SU-DHL-6 (cell line): Measurements from ENCODE around the gene NECAB2.

Experiments used
- H2AFZ ChIP-seq: fragments of 200-600 bp; sonication (generic); 2 replicates; pipeline ENCODE4 v1.6.1; 2014; ENCODE audit warnings: low read depth, mild to moderate bottlenecking, moderate library complexity, mixed read lengths, antibody characterized with exemption, low read length; ENCODE audit not compliant: severe bottlenecking
- H3F3A ChIP-seq: fragments of 200-600 bp; shearing (Covaris generic); 2 replicates; pipeline ENCODE4 v1.6.0; 2016; ENCODE audit warnings: antibody characterized with exemption, mild to moderate bottlenecking; ENCODE audit not compliant: insufficient read depth
- H3K27ac ChIP-seq: fragments of 200-600 bp; sonication (generic); 2 replicates; pipeline ENCODE4 v1.5.1; 2016; ENCODE audit warnings: low read depth, mild to moderate bottlenecking, low read length, moderate library complexity, mixed read lengths
- H3K27me3 ChIP-seq: fragments of 200-600 bp; sonication (generic), shearing (Covaris generic); 2 replicates; pipeline ENCODE4 v1.6.0; 2014; ENCODE audit warnings: mild to moderate bottlenecking, low read length
- H3K36me3 ChIP-seq: fragments of 200-600 bp; sonication (generic); 2 replicates; pipeline ENCODE4 v1.6.1; 2014; ENCODE audit warnings: mild to moderate bottlenecking, low read length, mixed read lengths
- H3K4me2 ChIP-seq: fragments of 300-600, 200-600 bp; shearing (Covaris generic), sonication (generic); 2 replicates; pipeline ENCODE4 v1.6.0; 2014; ENCODE audit warnings: low read length, low read depth, mild to moderate bottlenecking; ENCODE audit not compliant: poor library complexity, severe bottlenecking
- H3K4me3 ChIP-seq: fragments of 200-600 bp; sonication (generic); 2 replicates; pipeline ENCODE4 v1.5.1; 2014; ENCODE audit warnings: antibody characterized with exemption, low read length, mild to moderate bottlenecking, mixed read lengths; ENCODE audit not compliant: insufficient read depth, poor library complexity, severe bottlenecking
- H3K79me2 ChIP-seq: fragments of 200-600 bp; sonication (generic); 2 replicates; pipeline ENCODE4 v1.6.1; 2014; ENCODE audit warnings: mild to moderate bottlenecking, low read length, moderate library complexity; ENCODE audit not compliant: insufficient read depth
- H3K9ac ChIP-seq: fragments of 200-600 bp; sonication (generic); 2 replicates; pipeline ENCODE4 v1.7.0; 2014; ENCODE audit warnings: mild to moderate bottlenecking, low read length
- H3K9me2 ChIP-seq: fragments of 200-600 bp; sonication (generic); replicated peaks from 2 replicates; pipeline ENCODE4 v1.6.1; 2014; ENCODE audit warnings: low read length; ENCODE audit not compliant: insufficient read depth
- H3K9me3 ChIP-seq: fragments of 200-600 bp; sonication (generic); 2 replicates; pipeline ENCODE4 v1.6.1; 2014; ENCODE audit warnings: low read length, mixed read lengths; ENCODE audit not compliant: insufficient read depth
- H4K20me1 ChIP-seq: fragments of 200-600 bp; sonication (generic); 2 replicates; pipeline ENCODE4 v1.6.1; 2014; ENCODE audit warnings: low read depth, mild to moderate bottlenecking, antibody characterized with exemption, low read length, moderate library complexity, mixed read lengths
- EZH2phosphoT487 ChIP-seq: fragments of 200-600 bp; sonication (generic), shearing (Covaris generic); conservative IDR thresholded peaks from 2 replicates; pipeline ENCODE4 v1.6.1; 2018; ENCODE audit warnings: mild to moderate bottlenecking, antibody characterized with exemption, low read length, moderate library complexity, mixed read lengths
- TF ChIP-seq, protein P1 (sequence below): fragments of 200-600 bp; sonication (generic); IDR thresholded peaks from one replicate; pipeline ENCODE4 v1.5.1; 2017; ENCODE audit warnings: antibody characterized with exemption, mild to moderate bottlenecking, low read length, moderate library complexity; ENCODE audit not compliant: insufficient read depth, poor library complexity, severe bottlenecking

Gene NECAB2

DNA sequence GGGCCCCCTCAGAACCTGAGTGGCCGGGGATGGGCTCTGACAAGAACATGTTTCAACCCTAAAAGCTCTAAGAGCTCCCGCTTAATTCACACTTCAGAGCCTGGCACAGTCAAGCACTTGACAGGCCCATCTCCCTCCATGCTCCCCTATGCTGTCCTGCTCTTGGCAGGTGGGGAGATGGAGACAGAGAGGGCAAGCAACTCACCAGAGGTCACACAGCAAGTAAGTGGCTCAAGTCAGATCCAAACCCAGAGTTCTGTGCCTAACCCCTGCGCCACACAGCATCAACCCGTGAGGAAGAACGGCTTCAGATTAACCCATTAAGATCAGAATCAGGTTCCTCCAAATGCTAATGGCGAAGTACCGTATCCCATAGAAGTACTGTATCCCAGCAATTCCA lies 36.4 kb downstream of the NECAB2 start:
- Histone ChIP-seq H3K4me2 (no peak overlapping the region), H3K9ac (no peak overlapping the region), H3K79me2 (no peaks in the 10 kb centered on the region), H2AFZ (no peak overlapping the region), H3F3A (no peaks in the 10 kb centered on the region), H3K9me3 (no peaks in the 10 kb centered on the region), H3K27me3 (no peaks in the 10 kb centered on the region), H4K20me1 (no peaks in the 10 kb centered on the region), H3K9me2 (no peaks in the 10 kb centered on the region), H3K4me3 (no peak overlapping the region), H3K36me3 (no peaks in the 10 kb centered on the region), H3K27ac (no peak overlapping the region)
- TF ChIP-seq EZH2phosphoT487, result no peak
- TF ChIP-seq, protein P1, sequence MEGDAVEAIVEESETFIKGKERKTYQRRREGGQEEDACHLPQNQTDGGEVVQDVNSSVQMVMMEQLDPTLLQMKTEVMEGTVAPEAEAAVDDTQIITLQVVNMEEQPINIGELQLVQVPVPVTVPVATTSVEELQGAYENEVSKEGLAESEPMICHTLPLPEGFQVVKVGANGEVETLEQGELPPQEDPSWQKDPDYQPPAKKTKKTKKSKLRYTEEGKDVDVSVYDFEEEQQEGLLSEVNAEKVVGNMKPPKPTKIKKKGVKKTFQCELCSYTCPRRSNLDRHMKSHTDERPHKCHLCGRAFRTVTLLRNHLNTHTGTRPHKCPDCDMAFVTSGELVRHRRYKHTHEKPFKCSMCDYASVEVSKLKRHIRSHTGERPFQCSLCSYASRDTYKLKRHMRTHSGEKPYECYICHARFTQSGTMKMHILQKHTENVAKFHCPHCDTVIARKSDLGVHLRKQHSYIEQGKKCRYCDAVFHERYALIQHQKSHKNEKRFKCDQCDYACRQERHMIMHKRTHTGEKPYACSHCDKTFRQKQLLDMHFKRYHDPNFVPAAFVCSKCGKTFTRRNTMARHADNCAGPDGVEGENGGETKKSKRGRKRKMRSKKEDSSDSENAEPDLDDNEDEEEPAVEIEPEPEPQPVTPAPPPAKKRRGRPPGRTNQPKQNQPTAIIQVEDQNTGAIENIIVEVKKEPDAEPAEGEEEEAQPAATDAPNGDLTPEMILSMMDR, result no peak

DNA sequence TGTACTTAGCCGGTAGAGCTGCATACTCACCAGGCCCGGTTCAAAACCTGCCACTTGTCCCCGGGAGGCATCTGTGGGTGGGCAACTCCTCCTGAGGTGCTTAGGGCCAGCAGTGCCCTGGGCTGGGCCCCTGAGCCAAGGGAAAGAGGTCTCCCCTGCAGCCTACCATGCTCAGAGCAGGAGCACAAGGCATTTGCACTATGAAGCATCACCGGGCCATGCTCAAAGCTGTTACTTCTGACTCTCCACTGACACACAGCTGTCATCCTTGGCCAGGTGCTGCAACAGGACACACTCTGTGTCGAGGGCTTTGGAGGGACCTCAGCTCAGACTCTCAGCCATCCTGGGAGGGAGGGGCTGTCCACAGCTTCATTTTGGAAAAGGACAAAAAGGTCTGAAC lies 37.3 kb downstream of the NECAB2 start:
- Histone ChIP-seq H3K4me3 (no peak overlapping the region), H2AFZ (no peak overlapping the region), H3K9ac (no peak overlapping the region), H3K36me3 (no peaks in the 10 kb centered on the region), H3K9me2 (no peaks in the 10 kb centered on the region), H3K27ac (no peak overlapping the region), H3K9me3 (no peaks in the 10 kb centered on the region), H3K4me2 (no peak overlapping the region), H3K27me3 (no peaks in the 10 kb centered on the region), H4K20me1 (no peaks in the 10 kb centered on the region), H3K79me2 (no peaks in the 10 kb centered on the region), H3F3A (no peaks in the 10 kb centered on the region)
- TF ChIP-seq EZH2phosphoT487, result no peak
- TF ChIP-seq, protein P1, result no peak

DNA sequence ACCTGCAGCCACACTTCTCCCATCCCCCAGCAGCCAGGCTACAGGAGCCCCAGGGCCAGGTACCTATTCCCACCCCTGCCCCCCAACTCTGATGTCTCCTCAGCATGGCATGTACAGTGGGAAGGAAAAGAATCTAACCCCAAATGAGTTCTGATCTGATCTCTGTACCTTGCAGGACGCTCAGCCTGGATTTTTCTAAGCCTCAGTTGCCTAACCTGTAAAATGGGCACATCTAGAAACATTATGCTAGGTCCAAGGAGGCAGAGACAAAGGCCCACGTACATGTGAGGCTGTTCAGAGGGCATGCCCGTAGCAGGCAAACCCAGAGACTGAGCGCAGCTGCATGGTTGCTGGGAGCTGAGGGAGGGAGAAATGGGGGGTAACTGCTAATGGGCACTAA lies 39.5 kb downstream of the NECAB2 start:
- Histone ChIP-seq H3K79me2 (no peaks in the 10 kb centered on the region), H3K27me3 (no peaks in the 10 kb centered on the region), H3K27ac (no peak overlapping the region), H3K9me3 (no peaks in the 10 kb centered on the region), H4K20me1 (no peaks in the 10 kb centered on the region), H3F3A (no peaks in the 10 kb centered on the region), H3K9me2 (no peaks in the 10 kb centered on the region), H3K36me3 (no peaks in the 10 kb centered on the region), H2AFZ (no peak overlapping the region), H3K4me3 (no peak overlapping the region), H3K9ac (no peak overlapping the region), H3K4me2 (no peak overlapping the region)
- TF ChIP-seq EZH2phosphoT487, result no peak
- TF ChIP-seq, protein P1, result no peak
